ENCODE data around the gene PGBD4.

PGBD4 gene

DNA sequence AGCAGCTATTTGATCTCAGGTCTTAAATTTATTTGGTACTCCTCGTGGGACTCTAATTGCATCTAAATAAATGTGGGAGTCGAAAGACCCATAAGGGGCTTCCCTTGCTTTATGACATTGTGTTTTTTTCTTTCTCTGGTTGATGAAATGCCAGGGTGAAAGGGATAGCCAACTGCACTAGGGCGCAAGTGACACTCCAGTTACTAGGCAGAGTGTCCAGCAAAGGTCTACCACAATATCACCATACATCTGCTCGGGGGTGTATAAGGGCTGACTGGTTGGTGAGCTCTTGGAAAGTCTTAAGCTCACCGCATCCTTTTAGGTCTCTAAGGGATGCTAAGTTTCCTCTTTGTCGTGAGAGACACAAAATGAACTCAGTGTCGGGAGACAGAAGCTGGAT, 54.0 kb downstream of the PGBD4 start:
- no peaks in the 10 kb centered on the region for H4K20me1 ChIP-seq
- TF ChIP-seq Cebpa-rat (IDR thresholded peaks at IDR 0.05): no peak
- H3K4me1 ChIP-seq: no peaks in the 10 kb centered on the region

More for the DNA sequence above, 54.0 kb downstream of the PGBD4 start:
- Histone ChIP-seq H3K4me3 (peak overlapping the region in 2 of 10 experiments; percentile 10; a peak in 2 of 20 replicates), H3K36me3 (peaks cover 98 to 100% (median 100%) of the 10 kb centered on the region in 11 experiments), H3K27ac (no peak overlapping the region), H3K4me2 (no peak overlapping the region), H3K9me3 (replicated peaks in 1 of 11) (peaks cover 59 to 78% (median 67%) of the 10 kb centered on the region in 11 experiments), H3K27me3 (no peaks in the 10 kb centered on the region), H3K9ac (no peak overlapping the region)

Data from BLaER1 treated with 17β-estradiol and CSF1 and Interleukin-3, amounts not matched to agents 10 nM and 100 nM (cell line).